ENCODE results near the gene AJAP1.

The AJAP1 gene

DNA sequence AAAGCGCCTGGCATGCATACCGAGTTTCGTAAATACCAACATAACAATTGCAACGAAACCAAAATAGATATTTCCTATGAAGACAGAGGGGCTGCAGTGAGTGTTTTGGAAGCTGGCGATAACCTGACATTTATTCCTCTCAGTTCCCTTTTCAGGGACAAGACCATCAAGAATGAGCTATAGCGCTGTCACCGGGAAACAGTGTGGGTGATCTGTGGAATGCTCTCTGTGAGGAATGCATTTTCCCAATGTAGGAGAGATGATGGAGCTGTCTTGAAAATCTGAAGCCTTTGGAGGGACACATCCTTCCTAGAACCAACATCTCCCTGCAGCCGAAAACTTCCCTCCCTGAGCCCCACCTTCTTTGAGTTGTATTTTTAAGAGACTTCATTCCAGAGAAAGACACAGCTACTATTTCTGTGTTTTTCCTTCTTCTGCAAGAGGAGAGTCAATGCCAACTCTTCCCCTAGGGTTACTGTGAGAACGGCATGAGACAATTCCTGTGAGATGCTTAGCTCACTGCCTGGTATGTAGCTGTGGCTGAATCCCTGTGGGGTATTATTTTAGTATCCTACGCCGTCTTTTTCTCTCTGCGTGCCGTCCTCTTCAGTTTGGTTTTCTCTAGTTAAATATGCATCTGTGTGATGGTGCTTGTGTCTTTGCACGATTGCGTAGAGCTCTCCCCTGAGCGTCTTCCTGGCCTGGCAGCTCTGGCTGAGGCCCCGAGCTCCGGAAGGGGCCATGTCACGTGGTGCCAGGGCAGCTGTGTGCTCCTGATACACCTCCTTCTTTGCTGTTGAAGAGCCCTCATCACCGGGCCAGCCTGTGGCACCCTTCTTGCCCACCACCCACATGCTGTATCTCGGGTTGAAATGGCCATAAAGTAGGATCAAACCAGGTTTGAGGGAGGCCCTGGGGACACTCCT, 45.2 kb downstream of the AJAP1 start:
- no peak for FAIRE-seq
- DNase-seq (ENCODE audit: low spot score), result no peak

GRCh38 chr1:4700801-4701200, 46.4 kb downstream of the AJAP1 start:
- DNase-seq (ENCODE audit: low spot score), result no peak
- FAIRE-seq, result no peak

DNA sequence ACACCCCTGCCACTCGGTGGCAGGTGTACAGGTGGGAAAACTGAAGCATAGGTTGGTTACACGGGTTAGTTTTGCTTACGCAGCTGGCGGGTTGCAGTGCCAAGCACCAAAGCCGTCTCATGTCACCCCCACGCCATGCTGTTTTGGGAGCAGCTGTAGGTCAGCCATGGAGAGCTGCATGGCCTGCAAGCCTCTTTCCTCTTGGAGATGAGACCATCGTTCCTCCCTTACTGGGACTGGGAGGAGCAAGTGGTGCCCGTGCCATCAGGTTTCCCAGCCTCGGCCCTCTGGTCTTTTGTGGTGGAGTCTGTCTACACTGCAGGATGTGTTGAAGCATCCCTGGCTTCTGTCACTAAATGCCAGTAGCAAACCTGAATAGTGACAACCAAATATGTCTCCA, 46.9 kb downstream of the AJAP1 start:
- DNase-seq (ENCODE audit: low spot score), result no peak
- FAIRE-seq, result no peak

GRCh38 chr1:4702464-4702863, 48.1 kb downstream of the AJAP1 start:
- FAIRE-seq (no peak), DNase-seq (ENCODE audit: low spot score) (no peak)

DNA sequence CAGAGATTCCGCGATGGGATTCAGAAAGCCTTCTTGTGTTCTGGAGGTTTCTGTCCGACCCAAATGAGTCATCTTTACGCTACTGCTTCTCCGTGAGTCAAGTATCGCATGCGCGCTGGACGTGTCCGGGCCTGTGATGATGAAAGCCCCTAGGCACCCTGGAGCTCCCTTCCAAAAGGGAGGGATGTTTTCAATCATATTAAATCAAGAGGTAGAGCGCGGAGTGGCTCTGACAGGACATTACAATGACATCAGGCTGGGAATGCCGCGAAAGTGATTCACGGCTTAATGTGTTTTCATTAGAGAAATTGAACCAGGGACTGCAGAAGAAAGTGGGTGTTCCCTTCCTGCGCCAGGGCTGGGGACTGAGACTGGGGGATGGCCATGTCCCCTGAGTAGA, 48.5 kb downstream of the AJAP1 start:
- FAIRE-seq (no peak), DNase-seq (ENCODE audit: low spot score) (no peak)

DNA sequence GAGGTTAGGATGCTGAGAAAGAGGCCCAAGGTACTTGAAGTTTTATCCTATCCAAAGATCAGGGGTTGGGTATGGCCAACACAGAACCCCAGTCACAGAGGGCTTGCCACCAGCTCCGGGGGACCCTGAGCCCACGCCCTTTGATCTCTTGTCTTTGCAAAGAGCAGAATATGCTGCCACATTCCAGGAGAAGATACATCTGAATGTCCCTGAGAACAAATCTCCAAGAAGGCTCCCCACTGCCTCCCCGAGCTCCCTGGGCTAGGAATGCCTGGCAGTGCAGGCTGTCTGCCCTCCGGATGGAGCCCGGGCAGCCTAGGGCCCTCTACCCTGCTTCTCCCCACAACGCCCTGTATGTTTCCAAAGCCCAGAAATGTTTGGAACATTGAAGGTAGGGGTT, 49.2 kb downstream of the AJAP1 start:
- FAIRE-seq (no peak), DNase-seq (ENCODE audit: low spot score) (no peak)

GRCh38 chr1:4708840-4709507, 54.6 kb downstream of the AJAP1 start:
- FAIRE-seq, result no peak

DNA sequence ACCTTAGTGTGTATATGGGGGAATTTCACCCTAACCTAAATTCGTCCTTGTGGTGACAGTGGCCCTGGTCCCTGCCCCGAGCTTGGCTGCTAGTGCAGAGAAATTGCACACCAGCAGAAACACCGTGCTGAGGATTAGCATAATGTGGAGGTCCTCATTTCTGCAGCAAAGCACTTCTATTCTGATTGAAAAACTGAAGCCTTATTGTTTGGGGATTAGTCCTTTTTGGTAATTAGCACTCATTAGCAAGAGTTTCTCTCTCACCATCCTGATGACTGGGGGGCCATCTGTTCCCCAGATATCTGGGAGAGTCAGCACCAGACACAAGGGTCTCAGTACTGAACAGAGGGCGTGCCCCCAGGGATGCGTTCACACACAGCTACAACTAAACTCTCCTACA, 55.2 kb downstream of the AJAP1 start:
- no peak for FAIRE-seq

More at GRCh38 chr1:4708840-4709507, 54.6 kb downstream of the AJAP1 start:
- DNase-seq (ENCODE audit: low spot score), result no peak

GRCh38 chr1:4710592-4711415, 56.4 kb downstream of the AJAP1 start:
- no peak for FAIRE-seq
- no peak for DNase-seq (ENCODE audit: low spot score)

More for the DNA sequence above, 55.2 kb downstream of the AJAP1 start:
- no peak for DNase-seq (ENCODE audit: low spot score)

GRCh38 chr1:4711416-4712275, 57.2 kb downstream of the AJAP1 start:
- DNase-seq (ENCODE audit: low spot score), result no peak
- FAIRE-seq, result no peak

GRCh38 chr1:4713669-4714068, 59.3 kb downstream of the AJAP1 start:
- no peak for FAIRE-seq

DNA sequence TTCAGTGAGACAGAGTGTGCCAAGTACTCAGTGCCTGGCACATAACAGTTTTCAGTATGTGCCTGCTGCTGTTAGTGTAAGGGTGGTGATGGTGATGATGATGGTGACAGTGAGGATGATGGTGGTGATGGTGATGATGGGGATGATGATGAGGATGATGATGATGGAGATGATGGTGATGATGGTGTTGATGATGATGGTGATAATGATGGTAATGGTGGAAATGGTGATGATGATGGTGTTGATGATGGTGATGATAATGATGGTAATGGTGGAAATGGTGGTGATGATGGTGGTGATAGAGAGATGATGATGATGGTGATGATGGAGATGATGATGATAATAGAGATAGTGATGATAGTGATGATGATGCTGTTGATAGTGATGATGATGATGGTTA, 62.0 kb downstream of the AJAP1 start:
- DNase-seq (ENCODE audit: low spot score) (no peak), FAIRE-seq (no peak)

More at GRCh38 chr1:4713669-4714068, 59.3 kb downstream of the AJAP1 start:
- DNase-seq (ENCODE audit: low spot score), result no peak

DNA sequence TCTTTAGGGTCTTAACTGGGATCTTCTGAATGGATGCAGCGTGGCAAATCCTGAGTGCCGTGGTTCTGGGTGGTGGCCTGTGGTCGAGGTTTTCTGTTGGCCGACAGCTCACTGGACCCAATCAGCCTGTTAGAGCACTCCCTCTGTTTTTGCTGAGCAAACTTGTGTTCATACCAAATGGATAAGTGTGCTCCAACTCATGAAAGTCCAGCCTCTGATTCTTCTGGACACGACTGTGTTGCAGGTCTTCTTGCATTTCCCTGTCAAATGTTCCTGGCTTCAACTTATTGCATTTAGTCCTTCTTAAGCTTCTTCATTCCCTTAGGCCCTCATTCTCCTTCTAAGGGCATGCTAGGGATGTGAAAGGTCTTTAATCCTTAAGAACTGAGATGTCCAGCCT, 63.7 kb downstream of the AJAP1 start:
- DNase-seq (ENCODE audit: low spot score), result no peak
- FAIRE-seq, result no peak

DNA sequence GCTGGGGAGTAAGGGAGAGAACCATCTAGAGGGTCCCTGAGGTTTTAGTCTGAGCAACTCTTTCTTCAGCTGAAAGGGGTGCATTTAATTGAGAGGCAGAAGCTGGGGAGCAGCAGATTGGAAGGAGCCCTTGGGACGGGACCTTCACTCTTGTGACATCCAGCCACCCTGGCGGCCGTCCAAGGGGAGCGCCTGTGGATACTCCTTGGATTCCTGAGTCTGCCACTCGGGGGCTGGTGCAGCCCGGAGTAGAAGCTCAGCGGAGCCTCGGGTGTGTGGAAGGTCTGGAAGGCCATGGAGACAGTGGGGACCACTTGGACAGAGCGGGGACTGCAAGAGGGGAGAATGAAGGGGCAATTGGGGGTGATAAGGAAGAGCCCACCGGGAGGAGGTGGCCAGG, 68.7 kb downstream of the AJAP1 start:
- DNase-seq (ENCODE audit: low spot score), result no peak

GRCh38 chr1:4724001-4724400, 69.6 kb downstream of the AJAP1 start:
- DNase-seq (ENCODE audit: low spot score) (no peak), FAIRE-seq (no peak)

More for the DNA sequence above, 68.7 kb downstream of the AJAP1 start:
- no peak for FAIRE-seq

GRCh38 chr1:4724695-4725250, 70.4 kb downstream of the AJAP1 start:
- FAIRE-seq, result no peak

DNA sequence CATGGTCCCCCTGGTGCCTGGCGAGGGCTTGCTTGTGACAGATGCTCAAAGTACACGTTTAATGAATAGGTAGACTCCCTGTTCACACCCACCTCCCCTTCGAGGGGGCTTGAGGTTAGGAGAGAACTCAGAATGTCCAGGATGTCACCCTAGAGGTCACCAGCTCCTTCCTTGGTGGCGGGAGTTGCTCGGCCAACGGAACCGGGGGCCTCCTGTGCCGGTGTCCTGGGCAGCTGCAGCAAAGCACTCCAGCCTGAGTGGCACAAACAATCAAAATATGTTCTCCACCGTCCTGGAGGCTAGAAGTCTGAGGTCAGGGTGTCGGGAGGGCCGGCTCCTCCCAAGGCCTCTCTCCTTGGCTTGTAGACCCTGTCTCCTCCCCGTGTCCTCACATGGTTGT, 71.0 kb downstream of the AJAP1 start:
- no peak for FAIRE-seq
- no peak for DNase-seq (ENCODE audit: low spot score)

More at GRCh38 chr1:4724695-4725250, 70.4 kb downstream of the AJAP1 start:
- DNase-seq (ENCODE audit: low spot score), result no peak

DNA sequence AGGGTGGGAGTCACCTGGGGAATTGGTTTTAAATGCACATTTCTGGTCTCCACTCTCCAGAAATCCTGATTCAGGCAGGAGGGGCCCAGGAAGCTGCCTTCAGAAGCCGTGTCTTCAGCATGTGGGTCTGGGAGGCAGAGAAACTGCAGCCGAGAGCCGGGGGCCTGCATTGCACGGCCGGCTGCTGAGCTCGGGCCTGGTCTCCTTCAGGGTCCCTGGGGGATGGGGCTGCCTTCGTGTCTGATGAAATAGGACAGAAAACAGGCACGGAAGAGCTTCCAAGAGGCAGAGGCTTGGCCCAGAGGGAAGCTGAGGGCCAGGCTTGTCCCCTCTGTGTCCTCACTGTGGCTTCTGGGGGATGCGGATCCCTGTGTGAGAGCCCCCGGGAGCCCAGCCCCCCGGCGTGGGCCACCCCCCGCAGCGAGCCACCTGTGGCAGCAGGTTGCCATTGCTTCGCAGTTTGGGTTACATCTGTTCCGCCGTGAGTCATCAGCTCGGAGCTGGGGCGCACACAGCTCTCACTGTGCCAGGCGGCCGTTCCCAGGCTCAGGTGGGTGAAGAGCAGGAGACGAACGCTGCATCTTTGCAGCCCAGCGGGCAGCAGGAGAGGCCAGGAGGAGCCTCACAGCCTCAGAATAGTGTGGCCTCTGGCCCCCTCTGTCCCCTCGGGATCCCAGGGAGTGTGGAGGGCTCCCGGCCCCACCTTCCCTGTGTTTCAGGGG, 72.4 kb downstream of the AJAP1 start:
- DNase-seq (ENCODE audit: low spot score) (no peak), FAIRE-seq (no peak)

DNA sequence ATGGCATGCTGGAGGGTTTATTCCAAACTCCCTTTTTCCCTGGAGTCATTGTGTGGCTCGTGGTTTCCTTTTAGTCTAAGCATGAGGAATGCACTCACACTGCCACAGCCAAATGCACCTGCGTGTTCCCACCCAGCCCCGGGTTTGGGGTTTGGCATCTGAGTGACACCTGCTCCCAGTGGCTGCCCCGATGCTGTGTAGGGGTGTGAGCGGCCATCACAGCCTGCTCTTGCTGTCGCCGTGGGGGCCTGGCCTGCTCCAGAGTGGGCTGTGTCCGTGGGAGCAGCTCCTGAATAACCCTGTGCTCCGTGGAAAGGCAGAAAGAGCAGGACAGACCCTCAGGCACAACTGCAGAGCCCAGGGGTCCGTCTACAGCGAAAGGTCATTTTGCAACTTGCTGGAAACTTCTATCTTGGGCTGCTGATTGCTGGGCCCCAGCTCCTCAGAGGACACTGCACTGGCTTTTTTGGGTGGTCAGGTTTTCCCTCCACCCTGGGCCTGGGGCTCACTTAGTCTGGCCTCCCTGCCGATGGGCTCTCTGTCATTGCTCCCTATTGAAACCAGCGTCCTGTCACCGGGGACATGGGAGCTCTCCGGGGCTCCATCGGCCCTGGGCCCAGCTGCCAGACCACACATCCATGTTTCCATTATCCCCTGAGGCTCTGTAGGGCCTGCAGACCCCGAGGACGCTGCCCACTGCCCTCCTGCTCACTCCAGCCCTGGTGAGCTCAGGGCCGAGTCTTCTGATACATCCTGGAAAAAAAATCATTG, 74.1 kb downstream of the AJAP1 start:
- FAIRE-seq (no peak), DNase-seq (ENCODE audit: low spot score) (no peak)

Measured in RCC 7860 (cell line).